SK-N-SH (cell line): ENCODE results near the gene DISP1. TPM values are rescaled to one million over a fixed set of nuclear protein-coding genes. Genes with fewer than 3 reads are reported as not detected.

ENCODE experiments used
- CTCF ChIA-PET: fragments of 300-600, 350-600 bp; formaldehyde crosslinking; extraction: SDS; loops from one replicate; lab custom pipeline; 2021; lab: Yijun Ruan, JAX
- POLR2A ChIA-PET: fragments of 350-600 bp; sonication (Branson Sonifier 250); formaldehyde crosslinking; extraction: SDS; loops from one replicate; lab custom pipeline; 2020; ENCODE audit warnings: antibody characterized with exemption, inconsistent platforms; lab: Yijun Ruan, JAX
- DNase-seq: peaks from one replicate; pipeline ENCODE4 v3.0.0; 2012
- H2AFZ ChIP-seq: fragments of 200-600 bp; sonication (generic); 2 replicates; pipeline ENCODE4 v1.8.1; 2016; ENCODE audit warnings: antibody characterized with exemption, mild to moderate bottlenecking, low read depth
- H3F3A ChIP-seq: fragments of 200-600 bp; sonication (generic); replicated peaks from 2 replicates; pipeline ENCODE3; 2016; ENCODE audit warnings: antibody characterized with exemption, mild to moderate bottlenecking; ENCODE audit not compliant: insufficient read depth
- H3K27ac ChIP-seq, 2 experiments: fragments of 200-500 bp in 1 of 2; fragments of 200-600 bp in 1 of 2; sonication (Bioruptor generic) in 1 of 2; sonication (generic), shearing (Covaris generic) in 1 of 2; 2 replicates each; pipeline versions ENCODE4 v1.5.1 to v1.6.1; 2014 to 2016; ENCODE audit warnings: low read depth in 2 of 2, inconsistent platforms in 1 of 2, low read length in 1 of 2, mild to moderate bottlenecking in 1 of 2, mixed read lengths in 1 of 2
- H3K27me3 ChIP-seq: fragments of 200-600 bp; sonication (generic), shearing (Covaris generic); 2 replicates; pipeline ENCODE4 v1.6.1; 2016; ENCODE audit warnings: mixed run types; ENCODE audit not compliant: insufficient read depth
- H3K36me3 ChIP-seq, 2 experiments: fragments of 200-500 bp in 1 of 2; fragments of 200-600 bp in 1 of 2; sonication (Bioruptor generic) in 1 of 2; sonication (generic) in 1 of 2; replicated peaks in 1 of 2; 2 replicates each; pipeline versions ENCODE3 to v1.5.1; 2014 to 2016; ENCODE audit warnings: low read length in 1 of 2, mild to moderate bottlenecking in 1 of 2; ENCODE audit not compliant: insufficient read depth in 2 of 2, control insufficient read depth in 1 of 2
- H3K4me1 ChIP-seq, 2 experiments: fragments of 200-500 bp in 1 of 2; fragments of 200-600 bp in 1 of 2; sonication (Bioruptor generic) in 1 of 2; sonication (generic), shearing (Covaris generic) in 1 of 2; 2 replicates each; pipeline versions ENCODE4 v1.5.1 to v1.6.1; 2014 to 2016; ENCODE audit warnings: low read depth in 1 of 2, low read length in 1 of 2, mixed run types in 1 of 2; ENCODE audit not compliant: insufficient read depth in 2 of 2, control insufficient read depth in 1 of 2
- H3K4me2 ChIP-seq: fragments of 200-600 bp; sonication (generic), shearing (Covaris generic); 2 replicates; pipeline ENCODE4 v1.6.1; 2017; ENCODE audit warnings: mixed run types
- H3K4me3 ChIP-seq, 2 experiments: fragments of 200-500 bp in 1 of 2; fragments of 200-600 bp in 1 of 2; sonication (Bioruptor generic) in 1 of 2; sonication (generic), shearing (Covaris generic) in 1 of 2; 2 replicates each; pipeline versions ENCODE4 v1.5.1 to v1.8.1; 2014 to 2016; ENCODE audit warnings: low read depth in 2 of 2, inconsistent platforms in 1 of 2, low read length in 1 of 2, mild to moderate bottlenecking in 1 of 2, mixed read lengths in 1 of 2, moderate library complexity in 1 of 2
- H3K79me2 ChIP-seq: fragments of 200-600 bp; sonication (generic); 2 replicates; pipeline ENCODE4 v1.8.1; 2017; ENCODE audit warnings: mild to moderate bottlenecking; ENCODE audit not compliant: insufficient read depth
- H3K9ac ChIP-seq: fragments of 200-600 bp; sonication (generic); 2 replicates; pipeline ENCODE4 v1.6.1; 2017; ENCODE audit warnings: mixed run types
- H3K9me2 ChIP-seq: fragments of 200-600 bp; sonication (generic); 2 replicates; pipeline ENCODE4 v1.6.1; 2017; ENCODE audit warnings: mixed run types
- H3K9me3 ChIP-seq: fragments of 200-600 bp; sonication (generic); 2 replicates; pipeline ENCODE4 v1.6.1; 2017; ENCODE audit warnings: mixed run types, mild to moderate bottlenecking, moderate library complexity
- H4K20me1 ChIP-seq: fragments of 200-600 bp; sonication (generic); 2 replicates; pipeline ENCODE4 v1.6.1; 2017; ENCODE audit warnings: mild to moderate bottlenecking, mixed run types; ENCODE audit not compliant: insufficient read depth
- CHD2 ChIP-seq: fragments of 150-350 bp; IDR thresholded peaks from 2 replicates; pipeline ENCODE4 v1.6.1; 2018; ENCODE audit warnings: low read length; ENCODE audit not compliant: partially characterized antibody
- CTCF ChIP-seq: fragments of 200-600 bp; sonication (generic); IDR thresholded peaks from 2 replicates; pipeline ENCODE4 v1.6.1; 2017; ENCODE audit warnings: antibody characterized with exemption, mild to moderate bottlenecking, moderate library complexity
- EP300 ChIP-seq, 2 experiments: IDR thresholded peaks; 2 replicates each; pipeline versions ENCODE4 v1.4.0 to v1.6.1; 2012; ENCODE audit warnings: borderline replicate concordance in 1 of 2, low read depth in 1 of 2, low read length in 1 of 2
- IRF3 ChIP-seq: fragments of 150-350 bp; IDR thresholded peaks from 2 replicates; pipeline ENCODE4 v1.6.1; 2016; ENCODE audit warnings: mild to moderate bottlenecking, low read depth, low read length
- JUND ChIP-seq: IDR thresholded peaks from 2 replicates; pipeline ENCODE4 v1.4.0; 2012
- NRF1 ChIP-seq: IDR thresholded peaks from 2 replicates; pipeline ENCODE4 v1.6.1; 2012; ENCODE audit warnings: low read depth, mild to moderate bottlenecking, low read length
- REST ChIP-seq: IDR thresholded peaks from 2 replicates; pipeline ENCODE4 v1.6.1; 2012; ENCODE audit warnings: mild to moderate bottlenecking, low read depth, low read length, moderate library complexity
- RFX5 ChIP-seq: IDR thresholded peaks from 2 replicates; pipeline ENCODE4 v1.6.1; 2012; ENCODE audit warnings: mild to moderate bottlenecking, improper control_type of control experiment, low read length
- RXRA ChIP-seq: IDR thresholded peaks from 2 replicates; pipeline ENCODE4 v1.4.0; 2012; ENCODE audit warnings: low read depth, mild to moderate bottlenecking, borderline replicate concordance
- SMC3 ChIP-seq: IDR thresholded peaks from 2 replicates; pipeline ENCODE4 v1.6.1; 2012; ENCODE audit warnings: low read depth, low read length, improper control_type of control experiment
- YY1 ChIP-seq: IDR thresholded peaks from 2 replicates; pipeline ENCODE4 v1.4.0; 2012; ENCODE audit warnings: low read depth, mild to moderate bottlenecking
- WGBS: methylation state at CpG from one replicate; pipeline ENCODE4 v1.1.6; 2017; ENCODE audit warnings: low lambda C conversion rate; 5-methylcytosine and 5-hydroxymethylcytosine counted together
- polyA plus RNA-seq, 3 experiments: library from polyadenylated mRNA; depleted of rRNA; stranded (reverse); fragments of >200 nt; gene quantifications; 2 replicates each; pipeline ENCODE4 v1.2.3, GENCODE V29; 2012
- TF ChIP-seq, protein P1 (sequence below): IDR thresholded peaks from 2 replicates; pipeline ENCODE4 v1.4.0; 2012; ENCODE audit warnings: low read depth, borderline replicate concordance
- TF ChIP-seq, protein P2 (sequence below): IDR thresholded peaks from 2 replicates; pipeline ENCODE4 v1.4.0; 2012; ENCODE audit warnings: low read depth, borderline replicate concordance

The DISP1 gene
- polyA plus RNA-seq, 1 of the 3 experiments (the other 2 are of a cell fraction) = 4.4 TPM

DNA sequence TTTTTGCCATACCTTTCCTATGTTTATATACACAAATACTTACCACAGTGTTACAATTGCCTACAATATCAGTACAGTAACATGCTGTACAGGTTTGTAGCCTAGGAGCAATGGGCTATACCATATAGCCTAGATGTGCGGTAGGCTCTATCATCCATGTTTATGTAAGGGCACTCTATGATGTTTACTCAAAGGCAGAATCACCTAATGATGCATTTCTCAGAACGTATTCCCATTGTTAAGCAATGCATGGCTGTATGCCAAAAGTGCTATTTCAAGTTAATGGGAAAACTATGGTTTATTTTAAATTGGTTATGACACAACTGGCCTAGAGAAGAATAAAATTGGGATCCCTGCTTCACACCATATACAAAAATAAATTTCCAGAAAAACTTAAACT, 36.9 kb upstream of the DISP1 start:
- no peaks in the 10 kb centered on the region for H3K79me2 ChIP-seq
- POLR2A ChIA-PET = no interaction called here
- no peaks in the 10 kb centered on the region for H3K27me3 ChIP-seq
- no peaks in the 10 kb centered on the region for H3K9me2 ChIP-seq
- no peak overlapping the region for H2AFZ ChIP-seq
- CTCF ChIA-PET = no interaction called here
- WGBS = 47% methylated on average over 2 of the region's 2 CpGs
- no peak overlapping the region for H3K4me2 ChIP-seq
- H3K4me3 ChIP-seq = no peak overlapping the region
- H3K9me3 ChIP-seq = no peaks in the 10 kb centered on the region
- no peak for TF ChIP-seq RFX5
- no peak for TF ChIP-seq YY1
- no peak for TF ChIP-seq JUND
- no peak for TF ChIP-seq CTCF
- TF ChIP-seq, protein P1, sequence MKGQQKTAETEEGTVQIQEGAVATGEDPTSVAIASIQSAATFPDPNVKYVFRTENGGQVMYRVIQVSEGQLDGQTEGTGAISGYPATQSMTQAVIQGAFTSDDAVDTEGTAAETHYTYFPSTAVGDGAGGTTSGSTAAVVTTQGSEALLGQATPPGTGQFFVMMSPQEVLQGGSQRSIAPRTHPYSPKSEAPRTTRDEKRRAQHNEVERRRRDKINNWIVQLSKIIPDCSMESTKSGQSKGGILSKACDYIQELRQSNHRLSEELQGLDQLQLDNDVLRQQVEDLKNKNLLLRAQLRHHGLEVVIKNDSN = no peak
- TF ChIP-seq IRF3 = no peak
- H4K20me1 ChIP-seq = no peaks in the 10 kb centered on the region
- no peaks in the 10 kb centered on the region for H3K36me3 ChIP-seq
- no peak overlapping the region for H3K9ac ChIP-seq
- DNase-seq = no peak
- no peak overlapping the region for H3K27ac ChIP-seq
- H3F3A ChIP-seq = no peaks in the 10 kb centered on the region
- no peaks in the 10 kb centered on the region for H3K4me1 ChIP-seq

- no peaks in the 10 kb centered on the region for H3K79me2 ChIP-seq
- no peaks in the 10 kb centered on the region for H3K36me3 ChIP-seq
- DNase-seq = no peak
- ChIA-PET POLR2A (no interaction called here), CTCF (no interaction called here)
- H3K9ac ChIP-seq = no peak overlapping the region
- WGBS = 40% methylated on average over 4 of the region's 4 CpGs
- no peaks in the 10 kb centered on the region for H3F3A ChIP-seq
- no peaks in the 10 kb centered on the region for H3K9me3 ChIP-seq
- no peak overlapping the region for H2AFZ ChIP-seq
- H3K27me3 ChIP-seq = peaks cover 8% of the 10 kb centered on the region; the same call in 1 of the 2 replicates
- H3K27ac ChIP-seq = no peak overlapping the region
- no peak overlapping the region for H3K4me2 ChIP-seq
- no peaks in the 10 kb centered on the region for H3K9me2 ChIP-seq
- no peaks in the 10 kb centered on the region for H3K4me1 ChIP-seq
- no peaks in the 10 kb centered on the region for H4K20me1 ChIP-seq
- TF ChIP-seq JUND = no peak
- TF ChIP-seq SMC3 = no peak
- no peak for TF ChIP-seq CHD2
- no peak for TF ChIP-seq RFX5
- TF ChIP-seq, protein P2, sequence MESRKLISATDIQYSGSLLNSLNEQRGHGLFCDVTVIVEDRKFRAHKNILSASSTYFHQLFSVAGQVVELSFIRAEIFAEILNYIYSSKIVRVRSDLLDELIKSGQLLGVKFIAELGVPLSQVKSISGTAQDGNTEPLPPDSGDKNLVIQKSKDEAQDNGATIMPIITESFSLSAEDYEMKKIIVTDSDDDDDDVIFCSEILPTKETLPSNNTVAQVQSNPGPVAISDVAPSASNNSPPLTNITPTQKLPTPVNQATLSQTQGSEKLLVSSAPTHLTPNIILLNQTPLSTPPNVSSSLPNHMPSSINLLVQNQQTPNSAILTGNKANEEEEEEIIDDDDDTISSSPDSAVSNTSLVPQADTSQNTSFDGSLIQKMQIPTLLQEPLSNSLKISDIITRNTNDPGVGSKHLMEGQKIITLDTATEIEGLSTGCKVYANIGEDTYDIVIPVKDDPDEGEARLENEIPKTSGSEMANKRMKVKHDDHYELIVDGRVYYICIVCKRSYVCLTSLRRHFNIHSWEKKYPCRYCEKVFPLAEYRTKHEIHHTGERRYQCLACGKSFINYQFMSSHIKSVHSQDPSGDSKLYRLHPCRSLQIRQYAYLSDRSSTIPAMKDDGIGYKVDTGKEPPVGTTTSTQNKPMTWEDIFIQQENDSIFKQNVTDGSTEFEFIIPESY = no peak
- TF ChIP-seq EP300 (IDR thresholded peaks at IDR 0.05; ENCODE audit: borderline replicate concordance in 1 of 2, low read depth in 1 of 2, low read length in 1 of 2) = no peak
- TF ChIP-seq REST = no peak
- no peak for TF ChIP-seq RXRA
- TF ChIP-seq NRF1 = no peak
- TF ChIP-seq, all 33 proteins: peak for 0
- no peak overlapping the region for H3K4me3 ChIP-seq
Observed at GRCh38 chr1:222781251-222781650, 33.6 kb upstream of the DISP1 start.
